Activated CD8-positive, alpha-beta T cell treated with anti-CD3 and anti-CD28 coated beads for 36 hours (primary cell): Measurements from ENCODE around the gene NUP188. TPM values are rescaled to one million over a fixed set of nuclear protein-coding genes. Genes with fewer than 3 reads are reported as not detected.

Experiments used
- ATAC-seq: fragments of 200-7000 bp; cut with Tn5 transposase; one replicate; pipeline ENCODE4 v1.10.0; 2021; ENCODE audit warnings: mild to moderate bottlenecking, moderate library complexity
- CTCF ChIA-PET: fragments of 350-600 bp; sonication (Branson Sonifier 250); formaldehyde crosslinking; loops from one replicate; lab custom pipeline; 2021; ENCODE audit warnings: antibody characterized with exemption; lab: Charles Lee
- POLR2A ChIA-PET: fragments of 350-600 bp; sonication (Branson Sonifier 250); formaldehyde crosslinking; loops from one replicate; lab custom pipeline; 2021; ENCODE audit warnings: antibody characterized with exemption; lab: Charles Lee
- DNase-seq: peaks from one replicate; pipeline ENCODE4 v3.0.0-alpha.2; 2020
- H3K27ac Mint-ChIP-seq: one replicate; pipeline ENCODE4 v1.8.0; 2021; ENCODE audit warnings: mild to moderate bottlenecking, mixed read lengths
- H3K27me3 Mint-ChIP-seq: one replicate; pipeline ENCODE4 v1.8.0; 2021; ENCODE audit warnings: mixed read lengths
- H3K36me3 Mint-ChIP-seq: one replicate; pipeline ENCODE4 v1.8.0; 2021; ENCODE audit warnings: low read depth, mixed read lengths
- H3K4me1 Mint-ChIP-seq: one replicate; pipeline ENCODE4 v1.8.0; 2021; ENCODE audit warnings: low read depth, mixed read lengths
- H3K4me3 Mint-ChIP-seq: one replicate; pipeline ENCODE4 v1.8.0; 2021; ENCODE audit warnings: mild to moderate bottlenecking, moderate library complexity, mixed read lengths
- H3K9me3 Mint-ChIP-seq: one replicate; pipeline ENCODE4 v1.8.0; 2021; ENCODE audit warnings: mixed read lengths
- CTCF ChIP-seq: fragments of 200-600 bp; IDR thresholded peaks from one replicate; pipeline ENCODE4 v1.8.0; 2022; ENCODE audit warnings: antibody characterized with exemption, mild to moderate bottlenecking
- intact Hi-C: fragments of 100-400 bp; cut with micrococcal nuclease; formaldehyde crosslinking; loops from one replicate; pipeline ENCODE4 v1.10.0; 2022
- total RNA-seq, 2 experiments: library from RNA; stranded (reverse); gene quantifications; one replicate each; pipeline ENCODE4 v1.2.3, GENCODE V29; 2021

The NUP188 gene
- total RNA-seq, 2 experiments from 2014 or later: 96.2 to 110 TPM

GRCh38 chr9:128899566-128900322, 47.8 kb upstream of the NUP188 start:
- ChIA-PET CTCF (interaction anchor here (1.2 to 1.9 kb wide), 2 partner anchors 29 to 36 kb away, joined by 4 to 7 read pairs; no protein-coding TSS in a partner anchor), POLR2A (no interaction called here)
- Mint-ChIP-seq H3K4me3 (peak overlapping the region; percentile 28), H3K27me3 (no peaks in the 10 kb centered on the region), H3K27ac (peak overlapping the region; percentile 89), H3K36me3 (peaks cover 15% of the 10 kb centered on the region), H3K4me1 (peaks cover 77% of the 10 kb centered on the region), H3K9me3 (no peaks in the 10 kb centered on the region)
- ATAC-seq (peak; percentile 41), DNase-seq (peak; percentile 39)
- TF ChIP-seq CTCF: no peak
- intact Hi-C loops: no loop called here

GRCh38 chr9:128901379-128901778, 46.1 kb upstream of the NUP188 start:
- TF ChIP-seq CTCF: no peak
- Mint-ChIP-seq H3K4me1 (peaks cover 64% of the 10 kb centered on the region), H3K27ac (peak overlapping the region; percentile 34), H3K4me3 (no peak overlapping the region), H3K9me3 (no peaks in the 10 kb centered on the region), H3K36me3 (peaks cover 12% of the 10 kb centered on the region), H3K27me3 (no peaks in the 10 kb centered on the region)
- no peak for ATAC-seq
- ChIA-PET CTCF (interaction anchor here (1.0 to 1.9 kb wide), 4 partner anchors 26 to 539 kb away, joined by 3 to 7 read pairs (median 4); no protein-coding TSS in a partner anchor), POLR2A (interaction anchor here (0.7 to 2.0 kb wide), 10 partner anchors 9 to 809 kb away, joined by 3 to 15 read pairs (median 4); partner anchors contain the start of genes KYAT1, LRRC8A and PHYHD1)
- no peak for DNase-seq
- intact Hi-C loops: no loop called here

- Mint-ChIP-seq H3K27ac (peak overlapping the region; percentile 91), H3K4me1 (peaks cover 66% of the 10 kb centered on the region), H3K4me3 (peak overlapping the region; percentile 51), H3K9me3 (no peaks in the 10 kb centered on the region), H3K36me3 (peaks cover 11% of the 10 kb centered on the region), H3K27me3 (no peaks in the 10 kb centered on the region)
- ATAC-seq: peak; percentile 12
- ChIA-PET POLR2A (interaction anchor here (0.7 to 2.0 kb wide), 7 partner anchors 9 to 809 kb away, joined by 3 to 15 read pairs (median 4); partner anchors contain the start of genes KYAT1, LRRC8A and PHYHD1), CTCF (interaction anchor here (1.1 to 1.9 kb wide), 2 partner anchors 38 to 539 kb away, joined by 3 to 4 read pairs; no protein-coding TSS in a partner anchor)
- TF ChIP-seq CTCF: no peak
- DNase-seq: no peak
- intact Hi-C loops: no loop called here
Measured at GRCh38 chr9:128901822-128902221, 45.7 kb upstream of the NUP188 start.

GRCh38 chr9:128902351-128903078, 45.0 kb upstream of the NUP188 start:
- Mint-ChIP-seq H3K27ac (peak overlapping the region; percentile 91), H3K4me1 (peaks cover 64% of the 10 kb centered on the region), H3K4me3 (peak overlapping the region; percentile 51), H3K36me3 (peaks cover 12% of the 10 kb centered on the region), H3K9me3 (no peaks in the 10 kb centered on the region), H3K27me3 (no peaks in the 10 kb centered on the region)
- DNase-seq: peak; percentile 94
- TF ChIP-seq CTCF: no peak
- ATAC-seq: peak; percentile 90
- intact Hi-C loops: no loop called here
- ChIA-PET POLR2A (interaction anchor here (0.6 to 2.0 kb wide), 9 partner anchors 8 to 810 kb away, joined by 3 to 15 read pairs (median 4); partner anchors contain the start of genes KYAT1, LRRC8A and PHYHD1), CTCF (no interaction called here)
